HCT116 (cell line): ENCODE results near the gene ACTN4. TPM values are rescaled to one million over a fixed set of nuclear protein-coding genes. Genes with fewer than 3 reads are reported as not detected.

Source experiments
- ATAC-seq: fragments of 200-7000 bp; cut with Tn5 transposase; 2 replicates; pipeline ENCODE4 v1.9.1; 2020; ENCODE audit warnings: mild to moderate bottlenecking, moderate library complexity
- BruUV-seq: library from RNA; stranded (reverse); fragments of 400-500 nt; replicated peaks from 2 replicates; lab custom pipeline; 2021; lab: Mats Ljungman, UMichigan
- CTCF ChIA-PET: fragments of 300-600 bp; sonication (Branson Sonifier 250); formaldehyde crosslinking; loops from one replicate; lab custom pipeline; 2021; ENCODE audit warnings: antibody characterized with exemption; lab: Charles Lee
- POLR2A ChIA-PET: fragments of 300-600, 350-600 bp; sonication (Branson Sonifier 250); formaldehyde crosslinking; loops from one replicate; lab custom pipeline; 2021; ENCODE audit warnings: antibody characterized with exemption; lab: Charles Lee
- RAD21 ChIA-PET, 2 experiments: fragments of 300-600 bp; sonication (Branson Sonifier 250); formaldehyde crosslinking; loops; one replicate each; lab custom pipeline; 2023; ENCODE audit warnings: low total read pairs in 2 of 2; ENCODE audit not compliant: uncharacterized antibody in 2 of 2, unreplicated experiment in 2 of 2, low non-redundant PET in 1 of 2; lab: Charles Lee
- DNase-seq: peaks from one replicate; pipeline ENCODE4 v3.0.0-alpha.2; 2010; ENCODE audit warnings: low read depth, low spot score
- H2AFZ ChIP-seq: fragments of 200-600 bp; shearing (Covaris generic), sonication (generic); 2 replicates; pipeline ENCODE4 v1.6.1; 2017; ENCODE audit warnings: low read depth, mixed run types, mixed read lengths, antibody characterized with exemption, low read length; ENCODE audit not compliant: poor library complexity, severe bottlenecking
- H3K27ac ChIP-seq: 2 replicates; pipeline ENCODE4 v1.5.1; 2012; ENCODE audit warnings: low read depth, low read length
- H3K27me3 ChIP-seq: fragments of 200-600 bp; sonication (generic); 2 replicates; pipeline ENCODE4 v1.6.1; 2016; ENCODE audit warnings: mixed run types, low read length, mixed read lengths; ENCODE audit not compliant: insufficient read depth
- H3K36me3 ChIP-seq, 2 experiments: fragments of 200-500 bp in 1 of 2; fragments of 200-600 bp in 1 of 2; sonication (Bioruptor generic) in 1 of 2; sonication (generic) in 1 of 2; 2 replicates each; pipeline versions ENCODE4 v1.5.1 to v1.6.1; 2014 to 2016; ENCODE audit warnings: low read length in 2 of 2, inconsistent platforms in 1 of 2, mixed read lengths in 1 of 2, mixed run types in 1 of 2; ENCODE audit not compliant: insufficient read depth in 2 of 2, control insufficient read depth in 1 of 2
- H3K4me1 ChIP-seq, 2 experiments: fragments of 200-600 bp in 1 of 2; sonication (generic) in 1 of 2; 2 replicates each; pipeline versions ENCODE4 v1.5.1 to v1.6.1; 2012 to 2017; ENCODE audit warnings: low read length in 2 of 2, inconsistent platforms in 1 of 2, mild to moderate bottlenecking in 1 of 2, mixed read lengths in 1 of 2, mixed run types in 1 of 2, moderate library complexity in 1 of 2; ENCODE audit not compliant: insufficient read depth in 2 of 2, control insufficient read depth in 1 of 2
- H3K4me2 ChIP-seq: fragments of 200-600 bp; sonication (generic); 2 replicates; pipeline ENCODE4 v1.6.1; 2017; ENCODE audit warnings: mixed run types, low read length, mixed read lengths
- H3K4me3 ChIP-seq, 2 experiments: fragments of 200-600 bp in 1 of 2; sonication (generic) in 1 of 2; replicated peaks in 1 of 2; 2 replicates each; pipeline ENCODE4 v1.5.1; 2011 to 2016; ENCODE audit warnings: low read length in 2 of 2, control low read depth in 1 of 2, low read depth in 1 of 2, mild to moderate bottlenecking in 1 of 2, mixed read lengths in 1 of 2, mixed run types in 1 of 2
- H3K79me2 ChIP-seq: fragments of 200-600 bp; sonication (generic); 2 replicates; pipeline ENCODE4 v1.6.1; 2017; ENCODE audit warnings: mild to moderate bottlenecking, mixed run types, low read length, moderate library complexity, mixed read lengths; ENCODE audit not compliant: insufficient read depth
- H3K9ac ChIP-seq: fragments of 200-600 bp; sonication (generic); 2 replicates; pipeline ENCODE4 v1.6.1; 2016; ENCODE audit warnings: low read length, mixed read lengths
- H3K9me2 ChIP-seq: fragments of 200-600 bp; sonication (generic), shearing (Covaris generic); 2 replicates; pipeline ENCODE4 v1.6.1; 2017; ENCODE audit warnings: mixed run types, mild to moderate bottlenecking, moderate library complexity; ENCODE audit not compliant: insufficient read depth
- H3K9me3 ChIP-seq, 2 experiments: fragments of 200-500 bp in 1 of 2; fragments of 200-600 bp in 1 of 2; sonication (Bioruptor generic) in 1 of 2; sonication (generic) in 1 of 2; 2 replicates each; pipeline ENCODE4 v1.6.1; 2014 to 2017; ENCODE audit warnings: low read length in 2 of 2, mixed read lengths in 2 of 2, inconsistent platforms in 1 of 2, low read depth in 1 of 2, mild to moderate bottlenecking in 1 of 2, mixed run types in 1 of 2, moderate library complexity in 1 of 2; ENCODE audit not compliant: control insufficient read depth in 1 of 2, insufficient read depth in 1 of 2
- H4K20me1 ChIP-seq: fragments of 200-600 bp; sonication (generic), shearing (Covaris generic); 2 replicates; pipeline ENCODE4 v1.6.1; 2017; ENCODE audit warnings: mixed run types, mild to moderate bottlenecking, moderate library complexity; ENCODE audit not compliant: insufficient read depth
- EGR1 ChIP-seq: IDR thresholded peaks from 2 replicates; pipeline ENCODE4 v1.6.1; 2012; ENCODE audit warnings: low read depth
- ELF1 ChIP-seq: IDR thresholded peaks from 2 replicates; pipeline ENCODE4 v1.6.1; 2012; ENCODE audit warnings: low read depth, borderline replicate concordance
- EZH2 ChIP-seq: fragments of 200-600 bp; sonication (generic); IDR thresholded peaks from 2 replicates; pipeline ENCODE4 v1.6.1; 2017; ENCODE audit warnings: antibody characterized with exemption, mixed run types
- POLR2A ChIP-seq: IDR thresholded peaks from 2 replicates; pipeline ENCODE4 v1.7.0; 2011; ENCODE audit warnings: borderline replicate concordance; ENCODE audit not compliant: insufficient read depth, insufficient read length; ENCODE audit errors: extremely low read depth
- POLR2AphosphoS5 ChIP-seq: IDR thresholded peaks from 2 replicates; pipeline ENCODE4 v1.6.1; 2011; ENCODE audit warnings: mild to moderate bottlenecking, low read depth, low read length, moderate library complexity
- RAD21 ChIP-seq: IDR thresholded peaks from 2 replicates; pipeline ENCODE4 v1.6.1; 2012; ENCODE audit warnings: low read depth, mild to moderate bottlenecking
- SIN3A ChIP-seq: IDR thresholded peaks from 2 replicates; pipeline ENCODE4 v1.6.1; 2012; ENCODE audit warnings: low read depth
- SP1 ChIP-seq: IDR thresholded peaks from 2 replicates; pipeline ENCODE4 v1.6.1; 2012; ENCODE audit warnings: low read depth
- SRF ChIP-seq: IDR thresholded peaks from 2 replicates; pipeline ENCODE4 v1.6.1; 2012; ENCODE audit warnings: low read depth
- YY1 ChIP-seq: IDR thresholded peaks from 2 replicates; pipeline ENCODE4 v1.6.1; 2011; ENCODE audit warnings: low read length, low read depth, moderate library complexity, mild to moderate bottlenecking; ENCODE audit not compliant: insufficient replicate concordance; ENCODE audit errors: extremely low read depth
- ZFX ChIP-seq: fragments of 450-650 bp; IDR thresholded peaks from 2 replicates; pipeline ENCODE4 v1.6.1; 2017
- ZNF274 ChIP-seq: fragments of 200-500 bp; sonication (Bioruptor generic); IDR thresholded peaks from 2 replicates; pipeline ENCODE4 v1.6.1; 2014; ENCODE audit warnings: mild to moderate bottlenecking, low read depth, low read length, inconsistent platforms
- intact Hi-C: fragments of 100-400 bp; cut with micrococcal nuclease; formaldehyde crosslinking; loops from 2 replicates; pipeline ENCODE4 v1.10.0; 2022
- total RNA-seq: library from RNA; stranded (reverse); gene quantifications from one replicate; pipeline ENCODE4 v1.2.1, GENCODE V29; 2021; ENCODE audit not compliant: unreplicated experiment
- TF ChIP-seq, protein P1 (sequence below): IDR thresholded peaks from 2 replicates; pipeline ENCODE4 v1.6.1; 2012
- TF ChIP-seq, protein P2 (sequence below), 3 experiments: fragments of 200-600 bp in 1 of 3; sonication (generic) in 1 of 3; IDR thresholded peaks in 2 of 3; conservative IDR thresholded peaks in 1 of 3; 2 replicates each; pipeline ENCODE4 v1.5.1; 2012 to 2017; ENCODE audit warnings: low read depth in 2 of 3, low read length in 2 of 3, antibody characterized with exemption in 1 of 3, borderline replicate concordance in 1 of 3, control low read depth in 1 of 3, mild to moderate bottlenecking in 1 of 3, mixed read lengths in 1 of 3, mixed run types in 1 of 3, moderate library complexity in 1 of 3; ENCODE audit not compliant: insufficient read depth in 1 of 3

ACTN4 gene
- total RNA-seq, 1 experiment from 2014 or later = 651 TPM

DNA sequence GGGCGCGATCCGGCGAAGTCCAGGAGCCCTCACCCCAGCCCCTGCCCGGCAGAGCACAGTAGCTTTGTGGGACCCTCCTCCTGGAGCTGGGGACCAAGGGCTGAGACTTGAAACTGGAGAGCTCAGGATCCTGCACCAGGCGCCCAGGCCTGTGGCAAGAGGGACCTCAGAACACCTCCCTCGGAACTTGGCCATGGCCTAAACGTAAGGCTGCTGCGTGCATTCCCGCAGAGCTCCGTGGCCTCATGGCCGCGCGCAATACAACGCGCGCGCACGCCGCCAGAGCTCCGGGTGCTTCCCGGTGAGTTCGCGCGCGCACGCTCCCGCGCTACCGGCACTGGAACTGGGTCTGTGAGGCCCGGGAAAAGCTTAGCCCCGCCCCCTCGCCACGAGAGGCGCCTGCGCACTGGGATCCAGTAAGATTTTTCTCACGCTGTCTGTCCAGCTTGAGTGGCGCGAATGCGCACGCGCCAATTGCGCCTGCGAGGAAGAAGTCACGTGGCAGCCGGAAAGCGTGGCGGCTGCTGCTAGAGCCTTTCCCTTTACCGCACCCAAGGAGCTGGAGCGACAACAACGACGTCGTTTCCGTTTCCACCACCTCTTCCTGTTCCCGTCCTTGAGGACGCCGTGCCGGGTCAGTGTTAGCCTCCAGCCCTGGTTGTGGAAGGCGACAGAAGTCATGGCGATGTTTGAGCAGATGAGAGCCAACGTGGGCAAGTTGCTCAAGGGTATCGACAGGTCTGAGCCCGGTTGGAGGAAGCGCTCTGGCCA, 28.7 kb upstream of the ACTN4 start, which contains the start of gene EIF3K:
TSS of gene EIF3K (plus strand) at position 599 of the 771 bp plus-strand sequence. CDS start at position 680, 81 bp downstream.
- Histone ChIP-seq H2AFZ (no peak within 1 kb of the TSS), H3K27me3 (no peaks in the 10 kb centered on the region), H3K36me3 (peaks cover 19 to 24% of the 10 kb centered on the region in 2 experiments; a peak in 3 of 4 replicates), H3K9me2 (no peaks in the 10 kb centered on the region), H3K9me3 (no peaks in the 10 kb centered on the region), H3K79me2 (peaks cover 36% of the 10 kb centered on the region), H3K4me2 (peak within 1 kb of the TSS; percentile 100), H3K4me1 (peaks cover 7 to 24% of the 10 kb centered on the region in 2 experiments), H3K9ac (peak within 1 kb of the TSS; percentile 95), H4K20me1 (no peaks in the 10 kb centered on the region), H3K27ac (peak within 1 kb of the TSS; percentile 76), H3K4me3 (peak within 1 kb of the TSS; percentile 98 to 99)
- no TSS peak for BruUV-seq
- ChIA-PET CTCF (interaction anchor here (1.2 to 2.3 kb wide), 4 partner anchors 15 to 216 kb away, joined by 4 to 21 read pairs (median 6); partner anchors contain the start of gene FAM98C), POLR2A (interaction anchor here (0.8 to 1.6 kb wide), 9 partner anchors 10 to 230 kb away, joined by 3 to 8 read pairs (median 4); partner anchors contain the start of genes ACTN4 and FAM98C), RAD21 (interaction anchor here (0.5 to 1.1 kb wide), 3 partner anchors 8 to 211 kb away, joined by 3 to 7 read pairs (median 3); no protein-coding TSS in a partner anchor)
- DNase-seq (peak; percentile 97), ATAC-seq (peak; percentile 91)
- no peak for TF ChIP-seq YY1
- peak; percentile 87 for TF ChIP-seq POLR2AphosphoS5
- peak; percentile 67; the same call in 1 of the 2 replicates for TF ChIP-seq ZFX
- TF ChIP-seq, protein P1, sequence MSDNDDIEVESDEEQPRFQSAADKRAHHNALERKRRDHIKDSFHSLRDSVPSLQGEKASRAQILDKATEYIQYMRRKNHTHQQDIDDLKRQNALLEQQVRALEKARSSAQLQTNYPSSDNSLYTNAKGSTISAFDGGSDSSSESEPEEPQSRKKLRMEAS = peak; percentile 95
- peak; percentile 71 for TF ChIP-seq POLR2A
- TF ChIP-seq EGR1 = 0 out of 2 replicates have a peak, but pooled peaks have one; percentile 26
- TF ChIP-seq, protein P2, sequence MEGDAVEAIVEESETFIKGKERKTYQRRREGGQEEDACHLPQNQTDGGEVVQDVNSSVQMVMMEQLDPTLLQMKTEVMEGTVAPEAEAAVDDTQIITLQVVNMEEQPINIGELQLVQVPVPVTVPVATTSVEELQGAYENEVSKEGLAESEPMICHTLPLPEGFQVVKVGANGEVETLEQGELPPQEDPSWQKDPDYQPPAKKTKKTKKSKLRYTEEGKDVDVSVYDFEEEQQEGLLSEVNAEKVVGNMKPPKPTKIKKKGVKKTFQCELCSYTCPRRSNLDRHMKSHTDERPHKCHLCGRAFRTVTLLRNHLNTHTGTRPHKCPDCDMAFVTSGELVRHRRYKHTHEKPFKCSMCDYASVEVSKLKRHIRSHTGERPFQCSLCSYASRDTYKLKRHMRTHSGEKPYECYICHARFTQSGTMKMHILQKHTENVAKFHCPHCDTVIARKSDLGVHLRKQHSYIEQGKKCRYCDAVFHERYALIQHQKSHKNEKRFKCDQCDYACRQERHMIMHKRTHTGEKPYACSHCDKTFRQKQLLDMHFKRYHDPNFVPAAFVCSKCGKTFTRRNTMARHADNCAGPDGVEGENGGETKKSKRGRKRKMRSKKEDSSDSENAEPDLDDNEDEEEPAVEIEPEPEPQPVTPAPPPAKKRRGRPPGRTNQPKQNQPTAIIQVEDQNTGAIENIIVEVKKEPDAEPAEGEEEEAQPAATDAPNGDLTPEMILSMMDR (IDR thresholded peaks at IDR 0.05 in 2 of 3, conservative IDR thresholded peaks at IDR 0.05 in 1 of 3; ENCODE audit: borderline replicate concordance in 1 of 3, insufficient read depth in 1 of 3, low read depth in 2 of 3, low read length in 2 of 3) = no peak
- TF ChIP-seq SRF = no peak
- no peak for TF ChIP-seq EZH2
- no peak for TF ChIP-seq ZNF274
- no peak; the same call in 1 of the 2 replicates for TF ChIP-seq ELF1
- TF ChIP-seq SIN3A = peak; percentile 80; the same call in 1 of the 2 replicates
- TF ChIP-seq RAD21 = no peak
- 0 out of 2 replicates have a peak, but pooled peaks have one; percentile 33 for TF ChIP-seq SP1
- intact Hi-C loops = no loop called here
